ENCODE data around the gene IGFLR1.

Gene IGFLR1

GRCh38 chr19:35784503-35785338 is 42.5 kb upstream of the IGFLR1 start:
- H2AFZ ChIP-seq (ENCODE audit: low read length): no peak overlapping the region

GRCh38 chr19:35783469-35784434 is 41.5 kb upstream of the IGFLR1 start:
- Histone ChIP-seq H3F3A (ENCODE audit: insufficient read depth, low read length) (no peaks in the 10 kb centered on the region; the same call in 1 of the 2 replicates), H3K9me3 (ENCODE audit: low read length) (no peaks in the 10 kb centered on the region), H3K27ac (ENCODE audit: low read depth, low read length, poor library complexity, severe bottlenecking) (no peak overlapping the region), H3K9ac (ENCODE audit: low read length) (no peak overlapping the region), H3K9me2 (ENCODE audit: low read depth, low read length) (no peaks in the 10 kb centered on the region), H3K27me3 (ENCODE audit: insufficient read depth, low read length) (no peaks in the 10 kb centered on the region), H3K4me3 (ENCODE audit: low read depth, low read length, poor library complexity, severe bottlenecking) (no peak overlapping the region), H3K4me1 (ENCODE audit: insufficient read depth, low read length, severe bottlenecking) (no peaks in the 10 kb centered on the region), H3K4me2 (ENCODE audit: low read length) (no peak overlapping the region), H2AFZ (ENCODE audit: low read length) (no peak overlapping the region), H3K36me3 (ENCODE audit: insufficient read depth, low read length) (peaks cover 18% of the 10 kb centered on the region), H3K79me2 (ENCODE audit: insufficient read depth, low read length) (no peaks in the 10 kb centered on the region), H4K20me1 (ENCODE audit: insufficient read depth, low read length) (no peaks in the 10 kb centered on the region)
- no peak for TF ChIP-seq CTCF (IDR thresholded peaks at IDR 0.05; ENCODE audit: low read length)

More at GRCh38 chr19:35784503-35785338, 42.5 kb upstream of the IGFLR1 start:
- no peaks in the 10 kb centered on the region for H3K4me1 ChIP-seq (ENCODE audit: insufficient read depth, low read length, severe bottlenecking)
- H4K20me1 ChIP-seq (ENCODE audit: insufficient read depth, low read length): no peaks in the 10 kb centered on the region
- H3F3A ChIP-seq (ENCODE audit: insufficient read depth, low read length): no peaks in the 10 kb centered on the region; the same call in 1 of the 2 replicates
- H3K4me2 ChIP-seq (ENCODE audit: low read length): no peak overlapping the region
- H3K9me3 ChIP-seq (ENCODE audit: low read length): no peaks in the 10 kb centered on the region
- no peak overlapping the region for H3K27ac ChIP-seq (ENCODE audit: low read depth, low read length, poor library complexity, severe bottlenecking)
- no peaks in the 10 kb centered on the region for H3K9me2 ChIP-seq (ENCODE audit: low read depth, low read length)
- no peak overlapping the region for H3K9ac ChIP-seq (ENCODE audit: low read length)
- no peaks in the 10 kb centered on the region for H3K27me3 ChIP-seq (ENCODE audit: insufficient read depth, low read length)
- TF ChIP-seq EZH2 (IDR thresholded peaks at IDR 0.05; ENCODE audit: borderline replicate concordance, low read length): no peak
- no peak for TF ChIP-seq CTCF (IDR thresholded peaks at IDR 0.05; ENCODE audit: low read length)
- H3K36me3 ChIP-seq (ENCODE audit: insufficient read depth, low read length): peaks cover 16% of the 10 kb centered on the region
- no peak overlapping the region for H3K4me3 ChIP-seq (ENCODE audit: low read depth, low read length, poor library complexity, severe bottlenecking)
- no peaks in the 10 kb centered on the region for H3K79me2 ChIP-seq (ENCODE audit: insufficient read depth, low read length)

DNA sequence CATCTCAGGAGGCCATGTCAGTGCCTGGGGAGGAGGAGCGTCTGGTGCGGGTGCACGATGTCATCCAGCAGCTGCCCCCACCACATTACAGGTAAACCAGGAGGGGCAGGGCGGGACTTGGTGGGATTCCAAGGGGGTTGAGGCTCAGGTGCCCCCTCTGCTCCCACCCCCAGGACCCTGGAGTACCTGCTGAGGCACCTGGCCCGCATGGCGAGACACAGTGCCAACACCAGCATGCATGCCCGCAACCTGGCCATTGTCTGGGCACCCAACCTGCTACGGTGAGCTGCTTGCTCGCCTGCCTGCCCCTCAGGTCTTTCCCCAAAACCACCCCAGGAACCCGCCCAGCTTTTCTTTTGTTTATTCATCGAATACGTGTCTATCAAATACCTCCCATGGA is 40.3 kb upstream of the IGFLR1 start:
- Histone ChIP-seq H4K20me1 (ENCODE audit: insufficient read depth, low read length) (no peaks in the 10 kb centered on the region), H3K9me2 (ENCODE audit: low read depth, low read length) (no peaks in the 10 kb centered on the region), H3K4me1 (ENCODE audit: insufficient read depth, low read length, severe bottlenecking) (no peaks in the 10 kb centered on the region), H3K79me2 (ENCODE audit: insufficient read depth, low read length) (no peaks in the 10 kb centered on the region), H3K27me3 (ENCODE audit: insufficient read depth, low read length) (no peaks in the 10 kb centered on the region), H3K9ac (ENCODE audit: low read length) (no peak overlapping the region), H3K4me2 (ENCODE audit: low read length) (no peak overlapping the region), H3K4me3 (ENCODE audit: low read depth, low read length, poor library complexity, severe bottlenecking) (no peak overlapping the region), H2AFZ (ENCODE audit: low read length) (no peak overlapping the region), H3F3A (ENCODE audit: insufficient read depth, low read length) (no peaks in the 10 kb centered on the region), H3K27ac (ENCODE audit: low read depth, low read length, poor library complexity, severe bottlenecking) (no peak overlapping the region), H3K36me3 (ENCODE audit: insufficient read depth, low read length) (peaks cover 19% of the 10 kb centered on the region), H3K9me3 (ENCODE audit: low read length) (no peaks in the 10 kb centered on the region)
- TF ChIP-seq CTCF (IDR thresholded peaks at IDR 0.05; ENCODE audit: low read length) (no peak), EZH2 (IDR thresholded peaks at IDR 0.05; ENCODE audit: borderline replicate concordance, low read length) (no peak)

Measured in OCI-LY1 (cell line).